ENCODE measurements around the gene RFC2.

RFC2 gene

DNA sequence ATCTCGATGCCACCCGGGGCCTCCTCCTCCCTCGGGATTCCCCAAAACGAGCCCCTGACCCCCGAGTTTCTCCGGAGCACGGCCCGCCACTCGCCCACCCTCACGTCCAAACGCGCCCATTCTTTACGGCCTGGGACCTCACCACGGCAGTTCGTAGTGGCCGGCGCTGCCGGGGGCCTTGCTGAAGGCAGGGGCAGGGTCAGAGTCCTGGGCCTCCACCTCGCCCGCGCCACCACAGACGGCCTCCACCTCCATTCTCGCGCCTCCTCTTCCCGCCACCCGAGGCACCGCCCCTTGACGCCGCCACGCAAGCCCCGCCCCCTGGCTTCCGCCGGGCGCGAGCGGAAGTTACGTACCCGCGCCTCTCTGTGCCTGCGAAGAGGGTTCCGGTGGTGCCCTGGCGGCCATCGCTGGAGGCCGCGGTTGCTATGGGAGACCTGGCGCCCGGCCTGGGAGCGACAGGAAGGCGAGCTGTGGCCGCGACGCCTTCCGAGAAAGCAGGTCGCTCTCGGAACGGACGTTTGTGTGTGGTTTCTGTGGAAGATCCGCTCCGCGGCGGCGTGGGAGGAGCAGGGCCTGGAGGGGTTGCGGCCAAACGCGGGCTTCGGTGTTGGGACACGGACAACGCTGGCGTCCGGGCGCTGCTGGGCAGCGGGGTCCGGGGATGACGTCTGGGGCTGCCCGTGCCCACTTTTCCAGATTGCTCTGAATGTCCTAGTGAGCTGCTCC lies at the start of gene RFC2:
TSS of gene RFC2 (minus strand) at position 271 of the 729 bp plus-strand sequence. CDS start at position 255, 16 bp downstream.
- Histone ChIP-seq H3K27me3 (ENCODE audit: low read depth, low read length) (no peaks in the 10 kb centered on the region), H3K36me3 (ENCODE audit: control insufficient read depth in 1 of 2, insufficient read depth in 2 of 2, low read length in 2 of 2) (peaks cover 0 to 8% of the 10 kb centered on the region in 2 donors), H3K9me3 (ENCODE audit: control insufficient read depth in 1 of 2, low read length in 2 of 2) (no peaks in the 10 kb centered on the region), H3K4me1 (ENCODE audit: control insufficient read depth in 1 of 2, insufficient read depth in 2 of 2, low read length in 2 of 2) (peaks cover 5 to 13% of the 10 kb centered on the region in 2 donors), H3K27ac (ENCODE audit: low read length) (peak within 1 kb of the TSS; percentile 92), H3K4me3 (ENCODE audit: low read depth in 1 of 2, low read length in 2 of 2) (peak within 1 kb of the TSS; percentile 83 to 85)

DNA sequence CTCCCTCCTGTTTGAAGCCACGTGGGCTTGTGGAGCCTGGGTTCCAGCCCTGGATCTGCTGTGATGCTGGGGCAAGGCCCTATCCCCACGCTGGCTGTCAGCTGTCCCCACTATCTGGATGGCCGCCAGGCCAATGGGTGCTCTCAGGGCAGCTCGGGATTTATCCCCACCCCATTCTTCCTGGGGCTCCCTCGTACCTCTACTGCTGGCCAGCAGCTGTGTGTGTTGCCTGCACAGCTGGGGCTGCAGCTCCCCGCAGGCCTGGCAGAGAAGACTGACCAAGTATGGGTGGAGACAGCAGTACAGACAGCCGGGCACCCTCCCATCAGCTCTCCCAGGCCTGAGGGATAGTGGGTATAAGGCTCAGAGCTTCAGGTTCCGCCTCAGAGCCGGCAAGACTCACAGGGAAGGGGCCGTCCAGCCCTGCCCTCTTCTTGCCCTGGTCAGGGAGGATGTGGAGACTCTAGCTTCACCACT lies 48.6 kb upstream of the RFC2 start:
- no peak overlapping the region for H3K27ac ChIP-seq (ENCODE audit: low read length)
- H3K9me3 ChIP-seq (ENCODE audit: control insufficient read depth in 1 of 2, low read length in 2 of 2) = no peaks in the 10 kb centered on the region
- H3K36me3 ChIP-seq (ENCODE audit: control insufficient read depth in 1 of 2, insufficient read depth in 2 of 2, low read length in 2 of 2) = no peaks in the 10 kb centered on the region
- H3K4me1 ChIP-seq (ENCODE audit: control insufficient read depth in 1 of 2, insufficient read depth in 2 of 2, low read length in 2 of 2) = peaks cover 0 to 15% of the 10 kb centered on the region in 2 donors
- no peaks in the 10 kb centered on the region for H3K27me3 ChIP-seq (ENCODE audit: low read depth, low read length)
- H3K4me3 ChIP-seq (ENCODE audit: low read depth in 1 of 2, low read length in 2 of 2) = no peak overlapping the region

DNA sequence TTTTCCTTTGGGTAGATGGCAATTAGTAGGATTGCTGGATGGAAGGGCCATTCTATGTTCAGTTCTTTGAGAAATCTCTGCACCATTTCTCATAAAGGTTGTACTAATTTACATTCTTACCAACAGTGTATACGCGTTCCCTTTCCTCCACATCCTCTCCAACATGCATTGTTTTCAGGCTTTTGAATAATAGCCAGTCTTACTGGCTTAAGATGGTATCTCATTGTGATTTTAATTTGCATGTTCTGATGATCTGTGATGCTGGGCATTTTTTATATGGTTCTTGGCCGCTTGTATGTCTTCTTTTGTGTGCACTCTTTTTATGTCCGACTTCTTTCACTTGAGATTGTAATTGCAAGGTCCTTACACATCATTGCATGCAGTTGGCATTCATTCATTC lies 46.7 kb upstream of the RFC2 start:
- Histone ChIP-seq H3K27me3 (ENCODE audit: low read depth, low read length) (no peaks in the 10 kb centered on the region), H3K9me3 (ENCODE audit: control insufficient read depth in 1 of 2, low read length in 2 of 2) (no peaks in the 10 kb centered on the region), H3K36me3 (ENCODE audit: control insufficient read depth in 1 of 2, insufficient read depth in 2 of 2, low read length in 2 of 2) (no peaks in the 10 kb centered on the region), H3K4me1 (ENCODE audit: control insufficient read depth in 1 of 2, insufficient read depth in 2 of 2, low read length in 2 of 2) (peaks cover 0 to under 1% of the 10 kb centered on the region in 2 donors), H3K27ac (ENCODE audit: low read length) (no peak overlapping the region), H3K4me3 (ENCODE audit: low read depth in 1 of 2, low read length in 2 of 2) (no peak overlapping the region)

DNA sequence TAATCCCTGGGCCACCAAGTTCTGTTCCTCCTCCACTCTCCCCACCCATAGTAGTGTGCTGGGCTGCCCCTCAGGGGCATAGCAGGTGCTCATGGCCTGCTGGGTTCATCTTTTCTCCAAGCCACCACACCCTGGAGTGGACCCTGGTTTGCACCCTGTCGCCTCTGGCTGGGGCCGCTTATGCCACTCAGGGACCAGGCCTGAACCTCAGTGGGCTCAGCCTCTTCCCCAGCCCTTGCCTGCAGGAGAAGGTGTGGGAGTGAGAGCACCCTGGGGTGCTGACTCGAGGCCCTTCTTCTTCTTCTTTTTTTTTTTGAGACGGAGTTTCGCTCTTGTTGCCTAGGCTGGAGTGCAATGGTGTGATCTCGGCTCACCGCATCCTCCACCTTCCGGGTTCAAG lies 45.2 kb upstream of the RFC2 start:
- Histone ChIP-seq H3K4me1 (ENCODE audit: control insufficient read depth in 1 of 2, insufficient read depth in 2 of 2, low read length in 2 of 2) (peaks cover 4 to 9% of the 10 kb centered on the region in 2 donors), H3K27me3 (ENCODE audit: low read depth, low read length) (no peaks in the 10 kb centered on the region), H3K4me3 (ENCODE audit: low read depth in 1 of 2, low read length in 2 of 2) (no peak overlapping the region), H3K36me3 (ENCODE audit: control insufficient read depth in 1 of 2, insufficient read depth in 2 of 2, low read length in 2 of 2) (no peaks in the 10 kb centered on the region), H3K9me3 (ENCODE audit: control insufficient read depth in 1 of 2, low read length in 2 of 2) (no peaks in the 10 kb centered on the region), H3K27ac (ENCODE audit: low read length) (no peak overlapping the region)

DNA sequence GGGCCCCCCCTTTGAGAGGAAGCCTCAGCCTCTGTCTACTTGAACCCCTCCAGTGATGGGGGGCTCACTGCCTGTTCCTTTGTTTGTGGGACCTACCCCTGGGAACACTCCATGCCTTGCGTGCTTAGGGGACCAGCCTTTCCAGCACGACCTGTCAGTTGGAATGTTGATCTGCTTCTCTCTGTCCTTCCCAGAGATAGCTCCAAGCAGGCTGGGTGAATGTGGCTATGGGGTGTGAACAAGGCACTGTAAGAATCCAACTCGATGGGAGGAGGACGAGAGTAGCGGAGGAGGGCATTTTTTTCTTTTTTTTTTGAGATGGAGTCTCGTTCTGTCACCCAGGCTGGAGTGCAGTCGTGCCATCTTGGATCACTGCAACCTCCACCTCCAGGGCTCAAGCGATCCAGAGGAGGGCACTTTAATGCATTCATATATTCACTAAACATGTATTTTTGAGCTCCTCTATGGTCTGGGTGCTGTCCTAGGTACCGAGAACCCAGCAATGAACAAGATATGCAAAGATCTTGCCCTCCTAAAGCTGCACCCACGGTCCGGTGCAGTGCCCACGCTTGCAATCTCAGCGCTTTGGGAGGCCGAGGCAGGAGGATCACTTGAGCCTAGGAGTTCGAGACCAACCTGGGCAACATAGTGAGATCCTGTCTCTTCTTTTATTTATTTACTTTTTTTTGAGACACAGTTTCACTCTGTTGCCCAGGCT lies 43.5 kb upstream of the RFC2 start:
- Histone ChIP-seq H3K36me3 (ENCODE audit: control insufficient read depth in 1 of 2, insufficient read depth in 2 of 2, low read length in 2 of 2) (no peaks in the 10 kb centered on the region), H3K4me3 (ENCODE audit: low read depth in 1 of 2, low read length in 2 of 2) (no peak overlapping the region), H3K4me1 (ENCODE audit: control insufficient read depth in 1 of 2, insufficient read depth in 2 of 2, low read length in 2 of 2) (peaks cover 6 to 19% of the 10 kb centered on the region in 2 donors), H3K9me3 (ENCODE audit: control insufficient read depth in 1 of 2, low read length in 2 of 2) (no peaks in the 10 kb centered on the region), H3K27ac (ENCODE audit: low read length) (no peak overlapping the region), H3K27me3 (ENCODE audit: low read depth, low read length) (no peaks in the 10 kb centered on the region)

DNA sequence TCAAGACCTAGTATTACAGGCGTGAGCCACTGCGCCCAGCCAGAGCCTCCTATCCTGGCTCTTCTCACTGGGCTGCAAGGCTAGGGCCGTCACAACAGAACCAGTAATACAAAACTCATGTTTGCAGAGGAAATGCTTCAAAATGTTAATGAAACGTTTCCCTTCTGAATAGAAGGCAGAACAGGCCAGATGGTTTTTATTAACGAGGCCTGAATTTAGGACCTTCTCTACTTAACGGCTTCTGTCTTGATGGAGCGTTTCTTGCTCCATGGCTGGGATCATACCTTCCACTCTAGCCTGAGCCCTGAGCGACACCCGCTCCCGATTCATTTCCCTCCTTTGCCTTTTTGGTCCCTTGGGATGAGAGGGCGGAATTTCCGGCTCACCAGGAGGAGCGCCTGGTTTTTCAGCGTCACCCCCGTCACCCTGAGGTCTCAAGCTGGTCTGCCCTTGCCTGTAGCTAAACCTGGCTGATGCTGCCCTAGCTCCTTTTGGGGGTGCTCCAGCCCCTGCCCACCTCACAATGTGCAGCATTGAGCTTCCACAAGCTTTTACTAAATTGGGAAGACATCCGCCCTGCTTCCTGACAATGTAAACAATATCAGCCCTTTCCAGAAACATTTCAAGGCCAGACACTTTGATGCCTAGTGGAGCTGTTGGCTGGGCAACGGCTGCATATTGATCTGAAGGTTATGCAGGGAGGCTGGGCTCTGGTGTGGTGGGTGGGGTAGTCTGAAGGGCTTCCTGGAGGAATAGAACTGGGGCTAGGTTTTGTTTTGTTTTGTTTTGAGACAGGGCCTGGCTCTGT lies 40.2 kb upstream of the RFC2 start:
- peaks cover 14 to 34% of the 10 kb centered on the region in 2 donors for H3K4me1 ChIP-seq (ENCODE audit: control insufficient read depth in 1 of 2, insufficient read depth in 2 of 2, low read length in 2 of 2)
- H3K36me3 ChIP-seq (ENCODE audit: control insufficient read depth in 1 of 2, insufficient read depth in 2 of 2, low read length in 2 of 2) = no peaks in the 10 kb centered on the region
- no peak overlapping the region for H3K4me3 ChIP-seq (ENCODE audit: low read depth in 1 of 2, low read length in 2 of 2)
- no peaks in the 10 kb centered on the region for H3K9me3 ChIP-seq (ENCODE audit: control insufficient read depth in 1 of 2, low read length in 2 of 2)
- H3K27ac ChIP-seq (ENCODE audit: low read length) = no peak overlapping the region
- no peaks in the 10 kb centered on the region for H3K27me3 ChIP-seq (ENCODE audit: low read depth, low read length)

DNA sequence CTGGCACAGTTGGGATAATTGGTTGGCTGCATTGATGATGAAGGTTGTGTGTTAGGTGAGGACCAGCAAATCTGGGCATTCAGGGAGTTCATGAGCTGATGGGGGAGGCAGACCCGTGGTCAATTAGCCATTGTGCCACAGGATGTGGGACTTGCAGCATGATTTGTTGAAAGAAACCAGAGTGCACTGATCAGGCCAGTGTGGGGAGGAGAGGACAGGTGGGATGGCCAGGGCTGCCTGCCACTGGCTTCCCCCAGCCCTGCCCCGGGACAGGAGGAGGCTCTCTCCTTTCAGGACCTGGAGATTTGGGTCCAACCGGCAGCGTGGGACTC lies 39.3 kb upstream of the RFC2 start:
- H3K27me3 ChIP-seq (ENCODE audit: low read depth, low read length) = no peaks in the 10 kb centered on the region
- peak overlapping the region; percentile 67 for H3K27ac ChIP-seq (ENCODE audit: low read length)
- no peaks in the 10 kb centered on the region for H3K36me3 ChIP-seq (ENCODE audit: control insufficient read depth in 1 of 2, insufficient read depth in 2 of 2, low read length in 2 of 2)
- H3K4me1 ChIP-seq (ENCODE audit: control insufficient read depth in 1 of 2, insufficient read depth in 2 of 2, low read length in 2 of 2) = peaks cover 14 to 39% of the 10 kb centered on the region in 2 donors
- no peaks in the 10 kb centered on the region for H3K9me3 ChIP-seq (ENCODE audit: control insufficient read depth in 1 of 2, low read length in 2 of 2)
- H3K4me3 ChIP-seq (ENCODE audit: low read depth in 1 of 2, low read length in 2 of 2) = no peak overlapping the region

DNA sequence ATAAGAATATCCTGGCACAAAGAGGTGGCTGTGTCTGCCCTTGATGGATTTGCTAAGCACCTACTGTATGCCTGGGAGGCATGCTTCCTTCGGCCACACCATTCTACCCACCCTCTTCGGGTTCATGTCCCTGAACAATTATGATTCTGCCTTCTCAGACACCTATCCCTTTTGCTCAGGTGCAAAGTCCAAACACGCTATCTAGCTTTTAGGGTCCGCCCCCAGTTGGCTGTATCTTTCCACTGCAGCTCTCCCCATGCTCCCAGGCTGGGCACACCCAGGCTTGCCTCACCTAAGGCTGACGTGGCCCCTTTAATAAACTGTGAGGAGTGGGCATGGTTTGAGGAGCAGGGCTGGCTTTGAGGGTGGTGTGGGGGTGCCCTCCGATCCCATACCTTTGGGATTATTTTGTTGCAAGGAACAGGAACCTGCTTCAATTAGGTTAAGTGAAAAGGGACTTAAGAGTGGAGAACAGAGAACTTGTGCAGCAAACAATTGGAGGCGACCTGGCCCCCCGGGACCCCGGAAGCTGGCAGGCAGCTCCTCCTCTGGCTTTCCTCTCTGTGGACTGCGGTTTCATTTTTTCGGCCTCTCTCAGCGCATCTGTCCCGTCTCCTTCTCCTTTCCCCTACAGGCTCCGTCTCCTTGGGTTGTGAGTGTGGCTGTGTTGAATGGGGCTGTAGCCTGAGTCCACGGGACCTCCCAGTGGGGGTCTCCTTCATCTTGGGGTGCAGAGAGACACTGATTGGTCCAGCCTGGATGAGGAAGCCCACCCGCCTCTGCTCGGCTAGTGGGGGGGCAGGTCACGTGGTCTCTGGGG lies 38.8 kb upstream of the RFC2 start:
- H3K27me3 ChIP-seq (ENCODE audit: low read depth, low read length) = no peaks in the 10 kb centered on the region
- peak overlapping the region; percentile 67 for H3K27ac ChIP-seq (ENCODE audit: low read length)
- H3K4me3 ChIP-seq (ENCODE audit: low read depth in 1 of 2, low read length in 2 of 2) = no peak overlapping the region
- no peaks in the 10 kb centered on the region for H3K9me3 ChIP-seq (ENCODE audit: control insufficient read depth in 1 of 2, low read length in 2 of 2)
- peaks cover 17 to 43% of the 10 kb centered on the region in 2 donors for H3K4me1 ChIP-seq (ENCODE audit: control insufficient read depth in 1 of 2, insufficient read depth in 2 of 2, low read length in 2 of 2)
- no peaks in the 10 kb centered on the region for H3K36me3 ChIP-seq (ENCODE audit: control insufficient read depth in 1 of 2, insufficient read depth in 2 of 2, low read length in 2 of 2)

DNA sequence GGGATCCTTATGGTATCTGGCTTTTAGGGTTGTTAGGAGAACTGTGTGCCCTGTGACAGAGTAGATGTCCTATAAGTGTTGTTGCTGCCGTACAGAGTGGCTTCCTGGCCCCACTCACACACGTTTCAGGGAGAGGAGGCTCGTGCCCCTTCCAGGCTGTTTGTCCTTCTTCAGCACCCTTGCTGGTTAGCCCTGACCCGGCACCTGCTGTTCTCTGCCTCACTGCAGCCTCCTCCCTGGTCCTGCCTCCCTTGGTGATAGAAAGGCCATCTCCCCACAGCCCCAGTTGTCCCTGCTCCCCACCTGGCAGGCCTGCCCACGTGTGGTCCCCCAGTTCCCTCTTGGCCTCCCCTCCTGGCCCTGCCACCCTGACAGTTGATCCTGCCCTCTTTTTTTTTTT lies 37.3 kb upstream of the RFC2 start:
- H3K4me1 ChIP-seq (ENCODE audit: control insufficient read depth in 1 of 2, insufficient read depth in 2 of 2, low read length in 2 of 2) = peaks cover 17 to 44% of the 10 kb centered on the region in 2 donors
- H3K27ac ChIP-seq (ENCODE audit: low read length) = no peak overlapping the region
- H3K27me3 ChIP-seq (ENCODE audit: low read depth, low read length) = no peaks in the 10 kb centered on the region
- no peaks in the 10 kb centered on the region for H3K9me3 ChIP-seq (ENCODE audit: control insufficient read depth in 1 of 2, low read length in 2 of 2)
- no peak overlapping the region for H3K4me3 ChIP-seq (ENCODE audit: low read depth in 1 of 2, low read length in 2 of 2)
- H3K36me3 ChIP-seq (ENCODE audit: control insufficient read depth in 1 of 2, insufficient read depth in 2 of 2, low read length in 2 of 2) = no peaks in the 10 kb centered on the region

DNA sequence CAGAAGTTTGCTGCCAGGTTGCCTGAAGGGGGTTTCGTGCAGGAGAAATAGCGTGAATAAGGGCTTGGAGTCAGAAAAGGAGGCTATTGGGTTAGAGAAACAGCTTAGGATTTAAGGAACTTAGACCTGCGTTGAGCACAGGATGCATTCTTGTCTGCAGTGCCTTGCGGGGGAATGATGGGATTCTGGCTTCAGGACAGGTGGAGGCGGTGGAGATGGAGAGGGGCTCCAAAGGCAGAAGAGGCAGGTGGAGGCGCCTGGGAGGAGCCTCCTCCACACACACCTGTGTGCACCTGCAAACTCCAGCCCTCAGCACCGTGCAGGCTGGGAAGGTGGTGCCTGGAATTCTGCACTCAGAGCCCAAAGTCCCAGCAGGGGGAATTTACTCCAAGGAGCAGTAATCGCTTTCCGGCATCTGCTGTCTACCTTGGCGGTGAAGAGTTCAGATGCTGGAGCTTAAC lies 36.8 kb upstream of the RFC2 start:
- H3K27ac ChIP-seq (ENCODE audit: low read length) = peak overlapping the region; percentile 45
- H3K4me1 ChIP-seq (ENCODE audit: control insufficient read depth in 1 of 2, insufficient read depth in 2 of 2, low read length in 2 of 2) = peaks cover 17 to 44% of the 10 kb centered on the region in 2 donors
- H3K36me3 ChIP-seq (ENCODE audit: control insufficient read depth in 1 of 2, insufficient read depth in 2 of 2, low read length in 2 of 2) = no peaks in the 10 kb centered on the region
- H3K9me3 ChIP-seq (ENCODE audit: control insufficient read depth in 1 of 2, low read length in 2 of 2) = no peaks in the 10 kb centered on the region
- H3K4me3 ChIP-seq (ENCODE audit: low read depth in 1 of 2, low read length in 2 of 2) = peak overlapping the region; percentile 65 to 74
- H3K27me3 ChIP-seq (ENCODE audit: low read depth, low read length) = no peaks in the 10 kb centered on the region
